HCT116 (cell line): Measurements from ENCODE around the gene MARS1. TPM values are rescaled to one million over a fixed set of nuclear protein-coding genes. Genes with fewer than 3 reads are reported as not detected.

ENCODE experiments used
- ATAC-seq: fragments of 200-7000 bp; cut with Tn5 transposase; 2 replicates; pipeline ENCODE4 v1.9.1; 2020; ENCODE audit warnings: mild to moderate bottlenecking, moderate library complexity
- BruUV-seq: library from RNA; stranded (reverse); fragments of 400-500 nt; replicated peaks from 2 replicates; lab custom pipeline; 2021; lab: Mats Ljungman, UMichigan
- CTCF ChIA-PET: fragments of 300-600 bp; sonication (Branson Sonifier 250); formaldehyde crosslinking; loops from one replicate; lab custom pipeline; 2021; ENCODE audit warnings: antibody characterized with exemption; lab: Charles Lee
- POLR2A ChIA-PET: fragments of 300-600, 350-600 bp; sonication (Branson Sonifier 250); formaldehyde crosslinking; loops from one replicate; lab custom pipeline; 2021; ENCODE audit warnings: antibody characterized with exemption; lab: Charles Lee
- RAD21 ChIA-PET, 2 experiments: fragments of 300-600 bp; sonication (Branson Sonifier 250); formaldehyde crosslinking; loops; one replicate each; lab custom pipeline; 2023; ENCODE audit warnings: low total read pairs in 2 of 2; ENCODE audit not compliant: uncharacterized antibody in 2 of 2, unreplicated experiment in 2 of 2, low non-redundant PET in 1 of 2; lab: Charles Lee
- DNase-seq: peaks from one replicate; pipeline ENCODE4 v3.0.0-alpha.2; 2010; ENCODE audit warnings: low read depth, low spot score
- H2AFZ ChIP-seq: fragments of 200-600 bp; shearing (Covaris generic), sonication (generic); 2 replicates; pipeline ENCODE4 v1.6.1; 2017; ENCODE audit warnings: low read depth, mixed run types, mixed read lengths, antibody characterized with exemption, low read length; ENCODE audit not compliant: poor library complexity, severe bottlenecking
- H3K27ac ChIP-seq: 2 replicates; pipeline ENCODE4 v1.5.1; 2012; ENCODE audit warnings: low read depth, low read length
- H3K27me3 ChIP-seq: fragments of 200-600 bp; sonication (generic); 2 replicates; pipeline ENCODE4 v1.6.1; 2016; ENCODE audit warnings: mixed run types, low read length, mixed read lengths; ENCODE audit not compliant: insufficient read depth
- H3K36me3 ChIP-seq, 2 experiments: fragments of 200-500 bp in 1 of 2; fragments of 200-600 bp in 1 of 2; sonication (Bioruptor generic) in 1 of 2; sonication (generic) in 1 of 2; 2 replicates each; pipeline versions ENCODE4 v1.5.1 to v1.6.1; 2014 to 2016; ENCODE audit warnings: low read length in 2 of 2, inconsistent platforms in 1 of 2, mixed read lengths in 1 of 2, mixed run types in 1 of 2; ENCODE audit not compliant: insufficient read depth in 2 of 2, control insufficient read depth in 1 of 2
- H3K4me1 ChIP-seq, 2 experiments: fragments of 200-600 bp in 1 of 2; sonication (generic) in 1 of 2; 2 replicates each; pipeline versions ENCODE4 v1.5.1 to v1.6.1; 2012 to 2017; ENCODE audit warnings: low read length in 2 of 2, inconsistent platforms in 1 of 2, mild to moderate bottlenecking in 1 of 2, mixed read lengths in 1 of 2, mixed run types in 1 of 2, moderate library complexity in 1 of 2; ENCODE audit not compliant: insufficient read depth in 2 of 2, control insufficient read depth in 1 of 2
- H3K4me2 ChIP-seq: fragments of 200-600 bp; sonication (generic); 2 replicates; pipeline ENCODE4 v1.6.1; 2017; ENCODE audit warnings: mixed run types, low read length, mixed read lengths
- H3K4me3 ChIP-seq, 2 experiments: fragments of 200-600 bp in 1 of 2; sonication (generic) in 1 of 2; replicated peaks in 1 of 2; 2 replicates each; pipeline ENCODE4 v1.5.1; 2011 to 2016; ENCODE audit warnings: low read length in 2 of 2, control low read depth in 1 of 2, low read depth in 1 of 2, mild to moderate bottlenecking in 1 of 2, mixed read lengths in 1 of 2, mixed run types in 1 of 2
- H3K79me2 ChIP-seq: fragments of 200-600 bp; sonication (generic); 2 replicates; pipeline ENCODE4 v1.6.1; 2017; ENCODE audit warnings: mild to moderate bottlenecking, mixed run types, low read length, moderate library complexity, mixed read lengths; ENCODE audit not compliant: insufficient read depth
- H3K9ac ChIP-seq: fragments of 200-600 bp; sonication (generic); 2 replicates; pipeline ENCODE4 v1.6.1; 2016; ENCODE audit warnings: low read length, mixed read lengths
- H3K9me2 ChIP-seq: fragments of 200-600 bp; sonication (generic), shearing (Covaris generic); 2 replicates; pipeline ENCODE4 v1.6.1; 2017; ENCODE audit warnings: mixed run types, mild to moderate bottlenecking, moderate library complexity; ENCODE audit not compliant: insufficient read depth
- H3K9me3 ChIP-seq, 2 experiments: fragments of 200-500 bp in 1 of 2; fragments of 200-600 bp in 1 of 2; sonication (Bioruptor generic) in 1 of 2; sonication (generic) in 1 of 2; 2 replicates each; pipeline ENCODE4 v1.6.1; 2014 to 2017; ENCODE audit warnings: low read length in 2 of 2, mixed read lengths in 2 of 2, inconsistent platforms in 1 of 2, low read depth in 1 of 2, mild to moderate bottlenecking in 1 of 2, mixed run types in 1 of 2, moderate library complexity in 1 of 2; ENCODE audit not compliant: control insufficient read depth in 1 of 2, insufficient read depth in 1 of 2
- H4K20me1 ChIP-seq: fragments of 200-600 bp; sonication (generic), shearing (Covaris generic); 2 replicates; pipeline ENCODE4 v1.6.1; 2017; ENCODE audit warnings: mixed run types, mild to moderate bottlenecking, moderate library complexity; ENCODE audit not compliant: insufficient read depth
- CEBPB ChIP-seq: IDR thresholded peaks from 2 replicates; pipeline ENCODE4 v1.6.1; 2012; ENCODE audit warnings: low read depth
- EGR1 ChIP-seq: IDR thresholded peaks from 2 replicates; pipeline ENCODE4 v1.6.1; 2012; ENCODE audit warnings: low read depth
- EZH2phosphoT487 ChIP-seq: fragments of 200-600 bp; IDR thresholded peaks from 2 replicates; pipeline ENCODE4 v1.6.1; 2018; ENCODE audit warnings: antibody characterized with exemption, borderline replicate concordance
- JUND ChIP-seq: IDR thresholded peaks from 2 replicates; pipeline ENCODE4 v1.6.1; 2012
- MAX ChIP-seq: IDR thresholded peaks from 2 replicates; pipeline ENCODE4 v1.6.1; 2012
- RAD21 ChIP-seq: IDR thresholded peaks from 2 replicates; pipeline ENCODE4 v1.6.1; 2012; ENCODE audit warnings: low read depth, mild to moderate bottlenecking
- REST ChIP-seq: IDR thresholded peaks from 2 replicates; pipeline ENCODE4 v1.6.1; 2012; ENCODE audit warnings: low read depth
- YY1 ChIP-seq: IDR thresholded peaks from 2 replicates; pipeline ENCODE4 v1.6.1; 2011; ENCODE audit warnings: low read length, low read depth, moderate library complexity, mild to moderate bottlenecking; ENCODE audit not compliant: insufficient replicate concordance; ENCODE audit errors: extremely low read depth
- ZFX ChIP-seq: fragments of 450-650 bp; IDR thresholded peaks from 2 replicates; pipeline ENCODE4 v1.6.1; 2017
- ZNF274 ChIP-seq: fragments of 200-500 bp; sonication (Bioruptor generic); IDR thresholded peaks from 2 replicates; pipeline ENCODE4 v1.6.1; 2014; ENCODE audit warnings: mild to moderate bottlenecking, low read depth, low read length, inconsistent platforms
- intact Hi-C: fragments of 100-400 bp; cut with micrococcal nuclease; formaldehyde crosslinking; loops from 2 replicates; pipeline ENCODE4 v1.10.0; 2022
- total RNA-seq: library from RNA; stranded (reverse); gene quantifications from one replicate; pipeline ENCODE4 v1.2.1, GENCODE V29; 2021; ENCODE audit not compliant: unreplicated experiment
- TF ChIP-seq, protein P1 (sequence below): IDR thresholded peaks from 2 replicates; pipeline ENCODE4 v1.6.1; 2011; ENCODE audit warnings: mild to moderate bottlenecking, low read length, moderate library complexity; ENCODE audit not compliant: insufficient replicate concordance; ENCODE audit errors: extremely low read depth
- TF ChIP-seq, protein P2 (sequence below), 3 experiments: fragments of 200-600 bp in 1 of 3; sonication (generic) in 1 of 3; IDR thresholded peaks in 2 of 3; conservative IDR thresholded peaks in 1 of 3; 2 replicates each; pipeline ENCODE4 v1.5.1; 2012 to 2017; ENCODE audit warnings: low read depth in 2 of 3, low read length in 2 of 3, antibody characterized with exemption in 1 of 3, borderline replicate concordance in 1 of 3, control low read depth in 1 of 3, mild to moderate bottlenecking in 1 of 3, mixed read lengths in 1 of 3, mixed run types in 1 of 3, moderate library complexity in 1 of 3; ENCODE audit not compliant: insufficient read depth in 1 of 3
- TF ChIP-seq, protein P3 (sequence below): IDR thresholded peaks from 2 replicates; pipeline ENCODE4 v1.6.1; 2012

The MARS1 gene
- total RNA-seq, 1 experiment from 2014 or later = 344 TPM

DNA sequence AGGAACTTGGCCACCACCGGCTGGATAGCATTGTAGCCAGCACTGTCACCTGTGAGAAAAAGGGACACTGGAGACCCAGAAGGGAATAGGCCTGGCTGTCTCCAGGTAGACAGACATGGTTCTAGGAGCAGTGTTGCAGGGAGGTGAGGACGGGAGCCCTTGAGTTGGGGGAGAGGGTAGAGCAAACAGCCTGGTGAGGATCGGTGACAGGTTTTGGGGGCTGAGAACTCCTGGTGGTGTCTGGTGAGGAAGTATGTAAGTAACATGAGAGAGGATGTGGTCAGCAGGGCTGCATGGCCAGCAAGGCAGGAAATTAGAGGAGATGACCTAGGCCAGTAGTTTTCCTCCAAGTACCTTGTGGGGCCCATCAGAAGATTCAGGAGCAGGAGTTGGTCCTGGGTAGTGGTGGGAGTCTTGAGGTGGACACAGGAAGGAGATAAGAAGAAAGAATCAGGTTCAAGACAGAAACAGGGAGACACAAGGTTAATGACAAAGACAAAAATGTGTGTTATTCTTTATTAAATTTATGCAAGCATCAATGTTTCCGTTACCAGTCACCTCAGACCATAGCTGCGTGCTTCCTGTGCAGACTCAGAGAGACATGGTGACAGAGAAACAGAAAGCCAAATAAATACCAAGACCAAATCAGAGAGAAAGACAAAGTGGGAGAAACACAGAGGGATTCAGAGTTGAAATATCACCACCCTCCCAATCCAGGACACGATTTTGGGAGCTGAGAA, 8.3 kb upstream of the MARS1 start, which contains the start of gene ARHGAP9 (continued):
- TF ChIP-seq, protein P1, sequence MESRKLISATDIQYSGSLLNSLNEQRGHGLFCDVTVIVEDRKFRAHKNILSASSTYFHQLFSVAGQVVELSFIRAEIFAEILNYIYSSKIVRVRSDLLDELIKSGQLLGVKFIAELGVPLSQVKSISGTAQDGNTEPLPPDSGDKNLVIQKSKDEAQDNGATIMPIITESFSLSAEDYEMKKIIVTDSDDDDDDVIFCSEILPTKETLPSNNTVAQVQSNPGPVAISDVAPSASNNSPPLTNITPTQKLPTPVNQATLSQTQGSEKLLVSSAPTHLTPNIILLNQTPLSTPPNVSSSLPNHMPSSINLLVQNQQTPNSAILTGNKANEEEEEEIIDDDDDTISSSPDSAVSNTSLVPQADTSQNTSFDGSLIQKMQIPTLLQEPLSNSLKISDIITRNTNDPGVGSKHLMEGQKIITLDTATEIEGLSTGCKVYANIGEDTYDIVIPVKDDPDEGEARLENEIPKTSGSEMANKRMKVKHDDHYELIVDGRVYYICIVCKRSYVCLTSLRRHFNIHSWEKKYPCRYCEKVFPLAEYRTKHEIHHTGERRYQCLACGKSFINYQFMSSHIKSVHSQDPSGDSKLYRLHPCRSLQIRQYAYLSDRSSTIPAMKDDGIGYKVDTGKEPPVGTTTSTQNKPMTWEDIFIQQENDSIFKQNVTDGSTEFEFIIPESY = no peak
- TF ChIP-seq EGR1 = no peak
- TF ChIP-seq, protein P2, sequence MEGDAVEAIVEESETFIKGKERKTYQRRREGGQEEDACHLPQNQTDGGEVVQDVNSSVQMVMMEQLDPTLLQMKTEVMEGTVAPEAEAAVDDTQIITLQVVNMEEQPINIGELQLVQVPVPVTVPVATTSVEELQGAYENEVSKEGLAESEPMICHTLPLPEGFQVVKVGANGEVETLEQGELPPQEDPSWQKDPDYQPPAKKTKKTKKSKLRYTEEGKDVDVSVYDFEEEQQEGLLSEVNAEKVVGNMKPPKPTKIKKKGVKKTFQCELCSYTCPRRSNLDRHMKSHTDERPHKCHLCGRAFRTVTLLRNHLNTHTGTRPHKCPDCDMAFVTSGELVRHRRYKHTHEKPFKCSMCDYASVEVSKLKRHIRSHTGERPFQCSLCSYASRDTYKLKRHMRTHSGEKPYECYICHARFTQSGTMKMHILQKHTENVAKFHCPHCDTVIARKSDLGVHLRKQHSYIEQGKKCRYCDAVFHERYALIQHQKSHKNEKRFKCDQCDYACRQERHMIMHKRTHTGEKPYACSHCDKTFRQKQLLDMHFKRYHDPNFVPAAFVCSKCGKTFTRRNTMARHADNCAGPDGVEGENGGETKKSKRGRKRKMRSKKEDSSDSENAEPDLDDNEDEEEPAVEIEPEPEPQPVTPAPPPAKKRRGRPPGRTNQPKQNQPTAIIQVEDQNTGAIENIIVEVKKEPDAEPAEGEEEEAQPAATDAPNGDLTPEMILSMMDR (IDR thresholded peaks at IDR 0.05 in 2 of 3, conservative IDR thresholded peaks at IDR 0.05 in 1 of 3; ENCODE audit: borderline replicate concordance in 1 of 3, insufficient read depth in 1 of 3, low read depth in 2 of 3, low read length in 2 of 3) = no peak
- TF ChIP-seq MAX = no peak
- TF ChIP-seq ZFX = no peak
- TF ChIP-seq YY1 = no peak

DNA sequence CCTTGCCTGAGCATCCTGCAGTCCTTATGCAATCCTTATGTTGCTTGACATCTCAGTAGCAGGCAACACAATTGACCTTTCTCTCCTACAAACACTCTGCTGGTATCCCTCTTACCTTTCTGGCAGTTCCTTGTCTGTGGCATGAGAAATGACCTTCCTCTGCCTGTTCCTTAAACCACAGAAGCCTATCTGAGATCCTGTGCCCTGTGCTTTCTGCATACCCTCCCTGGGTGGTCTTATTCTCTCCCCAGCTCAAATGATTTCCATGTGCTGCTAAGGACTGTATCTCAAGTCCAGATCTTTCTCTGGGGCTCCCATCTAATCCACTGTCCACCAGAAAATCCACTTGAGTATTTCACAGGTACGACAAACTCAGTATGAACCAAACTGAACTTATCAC, 6.2 kb upstream of the MARS1 start:
- ChIA-PET RAD21 (no interaction called here), POLR2A (no interaction called here), CTCF (no interaction called here)
- no peak overlapping the region for H3K9ac ChIP-seq
- intact Hi-C loops = no loop called here
- no peak overlapping the region for H2AFZ ChIP-seq
- H3K4me2 ChIP-seq = no peak overlapping the region
- peaks cover 0 to 16% of the 10 kb centered on the region in 2 experiments; a peak in 2 of 4 replicates for H3K4me1 ChIP-seq
- no peak for ATAC-seq
- H3K79me2 ChIP-seq = no peaks in the 10 kb centered on the region
- no peak overlapping the region for H3K27ac ChIP-seq
- no peaks in the 10 kb centered on the region for H3K9me2 ChIP-seq
- H3K4me3 ChIP-seq = no peak overlapping the region
- H3K9me3 ChIP-seq = no peaks in the 10 kb centered on the region
- no peaks in the 10 kb centered on the region for H4K20me1 ChIP-seq
- no TSS peak for BruUV-seq
- peaks cover 11% of the 10 kb centered on the region for H3K27me3 ChIP-seq
- no peaks in the 10 kb centered on the region for H3K36me3 ChIP-seq
- no peak for DNase-seq
- TF ChIP-seq RAD21 (no peak), MAX (no peak), EZH2phosphoT487 (no peak), REST (no peak), EGR1 (no peak), ZNF274 (no peak), JUND (no peak), CEBPB (no peak)
- TF ChIP-seq, protein P3, sequence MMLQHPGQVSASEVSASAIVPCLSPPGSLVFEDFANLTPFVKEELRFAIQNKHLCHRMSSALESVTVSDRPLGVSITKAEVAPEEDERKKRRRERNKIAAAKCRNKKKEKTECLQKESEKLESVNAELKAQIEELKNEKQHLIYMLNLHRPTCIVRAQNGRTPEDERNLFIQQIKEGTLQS = no peak
